ENCODE data around the gene SEC63. TPM values are rescaled to one million over a fixed set of nuclear protein-coding genes. Genes with fewer than 3 reads are reported as not detected.
A peak's percentile ranks its signal among the peaks of the same experiment; 100 is the strongest.

Gene SEC63
- total RNA-seq, 6 donors from 2014 or later: 35.0 to 111 (median 77.9) TPM

DNA sequence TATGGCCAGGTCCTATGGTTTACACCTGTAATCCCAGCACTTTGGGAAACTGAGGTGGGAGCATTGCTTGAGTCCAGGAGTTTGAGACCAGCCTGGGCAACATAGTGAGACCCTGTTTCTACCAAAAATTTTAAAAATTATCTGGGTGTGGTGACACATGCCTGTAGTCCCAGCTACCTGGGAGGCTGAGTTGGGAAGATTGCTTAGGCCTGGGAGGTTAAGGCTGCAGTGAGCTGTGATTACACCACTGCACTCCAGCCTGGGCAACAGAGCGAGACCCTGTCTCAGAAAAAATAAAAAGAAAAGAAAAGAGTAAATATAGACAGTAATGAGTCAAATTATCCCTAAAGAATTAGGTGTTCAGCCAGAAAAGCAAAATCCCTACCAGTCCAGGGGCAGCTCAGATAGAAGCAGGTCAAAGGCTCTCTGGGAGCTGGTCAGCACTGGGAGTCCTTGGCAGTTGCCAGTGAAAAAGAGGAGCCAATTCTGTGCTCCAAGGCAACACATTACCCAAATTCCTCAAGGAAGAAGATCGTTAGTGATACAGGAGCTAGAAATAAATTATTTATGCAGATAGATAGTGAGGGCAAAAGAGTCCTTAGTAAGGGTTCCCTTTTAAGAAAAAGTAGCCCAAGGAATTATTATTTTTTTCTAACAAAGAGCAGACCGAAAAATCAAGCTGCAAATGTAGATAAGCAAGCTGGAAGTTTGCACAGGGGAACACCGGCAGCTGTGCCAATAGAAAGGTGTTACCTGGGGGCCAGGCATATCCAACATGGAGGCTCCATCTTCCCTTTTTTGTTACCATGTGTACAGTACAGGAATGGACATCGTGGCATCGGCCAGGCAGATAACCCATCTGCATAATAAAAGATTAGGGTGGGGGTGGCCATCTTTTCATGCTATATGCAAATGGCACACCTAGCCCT, 31.4 kb upstream of the SEC63 start:
- no peak for TF ChIP-seq EP300 (IDR thresholded peaks at IDR 0.05)
- no peak for TF ChIP-seq CTCF (IDR thresholded peaks at IDR 0.05)
- TF ChIP-seq POLR2AphosphoS5 (IDR thresholded peaks at IDR 0.05): no peak
- TF ChIP-seq POLR2A (IDR thresholded peaks at IDR 0.05): no peak
- Histone ChIP-seq H3K4me1 (no peaks in the 10 kb centered on the region), H3K36me3 (no peaks in the 10 kb centered on the region), H3K4me3 (no peak overlapping the region), H3K27me3 (no peaks in the 10 kb centered on the region), H3K9me3 (no peaks in the 10 kb centered on the region), H3K27ac (no peak overlapping the region)
- ATAC-seq (ENCODE audit: low FRiP score in 2 of 2) (no peak), DNase-seq (no peak)
- 61 to 67% methylated on average over 6 of the region's 6 CpGs for WGBS, 2 donors

- H3K27ac ChIP-seq: no peak overlapping the region
- H3K4me1 ChIP-seq: no peaks in the 10 kb centered on the region
- H3K36me3 ChIP-seq: no peaks in the 10 kb centered on the region
- 83 to 85% methylated on average over 3 of the region's 3 CpGs for WGBS, 2 donors
- DNase-seq: no peak
- H3K9me3 ChIP-seq: no peaks in the 10 kb centered on the region
- no peak for ATAC-seq (ENCODE audit: low FRiP score in 2 of 2)
- no peak overlapping the region for H3K4me3 ChIP-seq
- no peaks in the 10 kb centered on the region for H3K27me3 ChIP-seq
- TF ChIP-seq POLR2AphosphoS5 (IDR thresholded peaks at IDR 0.05): no peak
- no peak for TF ChIP-seq CTCF (IDR thresholded peaks at IDR 0.05)
- TF ChIP-seq EP300 (IDR thresholded peaks at IDR 0.05): no peak
- TF ChIP-seq POLR2A (IDR thresholded peaks at IDR 0.05): no peak
Measured at GRCh38 chr6:107988570-107988969, 30.6 kb upstream of the SEC63 start.

DNA sequence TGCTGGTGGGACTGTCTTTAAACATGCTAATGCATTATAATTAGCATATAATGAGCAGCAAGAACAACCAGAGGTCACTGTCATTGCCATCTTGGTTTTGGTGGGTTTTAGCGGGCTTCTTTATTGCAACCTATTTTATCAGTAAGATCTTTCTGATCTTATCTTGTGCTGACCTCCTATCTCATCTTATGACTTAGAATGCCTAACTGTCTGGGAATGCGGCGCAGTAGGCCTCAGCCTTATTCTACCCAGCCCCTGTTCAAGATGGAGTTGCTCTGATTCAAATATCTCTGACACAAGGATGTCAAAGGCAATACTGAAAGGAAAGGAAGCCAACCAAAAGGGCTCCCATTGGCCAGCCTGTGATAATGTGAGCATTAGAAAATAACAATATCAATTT, 29.8 kb upstream of the SEC63 start:
- ATAC-seq (ENCODE audit: low FRiP score in 2 of 2) (no peak), DNase-seq (no peak)
- Histone ChIP-seq H3K36me3 (no peaks in the 10 kb centered on the region), H3K27ac (no peak overlapping the region), H3K4me1 (no peaks in the 10 kb centered on the region), H3K9me3 (no peaks in the 10 kb centered on the region), H3K27me3 (no peaks in the 10 kb centered on the region), H3K4me3 (no peak overlapping the region)
- TF ChIP-seq EP300 (IDR thresholded peaks at IDR 0.05) (no peak), CTCF (IDR thresholded peaks at IDR 0.05) (no peak), POLR2A (IDR thresholded peaks at IDR 0.05) (no peak), POLR2AphosphoS5 (IDR thresholded peaks at IDR 0.05) (no peak)
- 93 to 100% methylated on average over 3 of the region's 3 CpGs for WGBS, 2 donors

DNA sequence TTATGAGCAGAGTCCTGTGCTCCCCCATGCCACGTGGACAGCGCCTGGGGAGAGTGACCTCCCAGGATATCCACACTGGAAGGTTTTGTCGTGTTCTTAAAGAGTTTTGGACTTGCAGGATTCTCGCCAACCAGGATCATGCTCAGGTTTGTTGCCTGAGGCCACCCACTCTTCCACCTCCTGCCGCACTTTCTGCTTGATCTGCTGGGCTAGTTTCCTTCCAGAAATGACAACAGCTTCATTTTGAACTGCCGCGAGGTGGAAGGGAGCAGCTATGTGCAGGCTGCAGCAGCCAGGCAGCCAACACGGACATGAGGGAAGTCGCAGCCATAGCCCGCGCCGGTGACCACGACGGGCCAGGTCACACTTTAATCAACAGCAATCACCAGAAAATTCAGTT, 27.7 kb upstream of the SEC63 start:
- DNase-seq: peak in 1 of 2 donors; percentile 48
- H3K4me3 ChIP-seq: no peak overlapping the region

More for the DNA sequence above, 27.7 kb upstream of the SEC63 start:
- TF ChIP-seq CTCF (IDR thresholded peaks at IDR 0.05) (no peak), EP300 (IDR thresholded peaks at IDR 0.05) (no peak), POLR2A (IDR thresholded peaks at IDR 0.05) (no peak), POLR2AphosphoS5 (IDR thresholded peaks at IDR 0.05) (no peak)
- H3K27ac ChIP-seq: no peak overlapping the region
- H3K36me3 ChIP-seq: no peaks in the 10 kb centered on the region
- no peaks in the 10 kb centered on the region for H3K9me3 ChIP-seq
- no peaks in the 10 kb centered on the region for H3K4me1 ChIP-seq
- no peaks in the 10 kb centered on the region for H3K27me3 ChIP-seq
- WGBS, 2 donors: 83 to 87% methylated on average over 14 of the region's 14 CpGs
- ATAC-seq (ENCODE audit: low FRiP score in 2 of 2): no peak

Data from upper lobe of left lung (tissue), 6 donors.